Lower leg skin (tissue), 4 donors: ENCODE data around the gene BANF1. TPM values are rescaled to one million over a fixed set of nuclear protein-coding genes. Genes with fewer than 3 reads are reported as not detected.

ENCODE experiments used
- DNase-seq, 2 donors: peaks; one replicate each; pipeline ENCODE4 v3.0.0-alpha.2; 2019; ENCODE audit warnings: low spot score in 2 of 2
- H3K4me3 ChIP-seq: fragments of 200-600 bp; sonication (generic); 2 replicates; pipeline ENCODE4 v1.5.1; 2017; ENCODE audit warnings: mild to moderate bottlenecking, low read depth; ENCODE audit not compliant: poor library complexity, severe bottlenecking
- POLR2A ChIP-seq, 2 donors: fragments of 450-650 bp; IDR thresholded peaks; one replicate each; pipeline ENCODE4 v1.6.1; 2016 to 2017; ENCODE audit warnings: antibody characterized with exemption in 2 of 2, mild to moderate bottlenecking in 1 of 2, moderate library complexity in 1 of 2
- WGBS, 2 donors: methylation state at CpG; one replicate each; pipeline ENCODE4 v1.1.5; 2018; 5-methylcytosine and 5-hydroxymethylcytosine counted together
- intact Hi-C: fragments of 100-400 bp; cut with DNase I; formaldehyde crosslinking; loops from one replicate; pipeline ENCODE4 v1.15.0; 2023; ENCODE audit warnings: low total_unique reads
- total RNA-seq, 4 donors: library from RNA; depleted of rRNA; stranded (reverse); fragments of >200 nt; gene quantifications; one replicate each; pipeline ENCODE4 v1.1.0, GENCODE V29; 2016
- TF ChIP-seq, protein P1 (sequence below), 3 donors: fragments of 450-650 bp; IDR thresholded peaks; one replicate each; pipeline ENCODE4 v1.5.1; 2016; ENCODE audit warnings: antibody characterized with exemption in 3 of 3, mild to moderate bottlenecking in 3 of 3, moderate library complexity in 2 of 3

The BANF1 gene, protein sequence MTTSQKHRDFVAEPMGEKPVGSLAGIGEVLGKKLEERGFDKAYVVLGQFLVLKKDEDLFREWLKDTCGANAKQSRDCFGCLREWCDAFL
- total RNA-seq: 10 to 100 TPM; 29.3 to 41.0 (median 36.1) TPM

DNA sequence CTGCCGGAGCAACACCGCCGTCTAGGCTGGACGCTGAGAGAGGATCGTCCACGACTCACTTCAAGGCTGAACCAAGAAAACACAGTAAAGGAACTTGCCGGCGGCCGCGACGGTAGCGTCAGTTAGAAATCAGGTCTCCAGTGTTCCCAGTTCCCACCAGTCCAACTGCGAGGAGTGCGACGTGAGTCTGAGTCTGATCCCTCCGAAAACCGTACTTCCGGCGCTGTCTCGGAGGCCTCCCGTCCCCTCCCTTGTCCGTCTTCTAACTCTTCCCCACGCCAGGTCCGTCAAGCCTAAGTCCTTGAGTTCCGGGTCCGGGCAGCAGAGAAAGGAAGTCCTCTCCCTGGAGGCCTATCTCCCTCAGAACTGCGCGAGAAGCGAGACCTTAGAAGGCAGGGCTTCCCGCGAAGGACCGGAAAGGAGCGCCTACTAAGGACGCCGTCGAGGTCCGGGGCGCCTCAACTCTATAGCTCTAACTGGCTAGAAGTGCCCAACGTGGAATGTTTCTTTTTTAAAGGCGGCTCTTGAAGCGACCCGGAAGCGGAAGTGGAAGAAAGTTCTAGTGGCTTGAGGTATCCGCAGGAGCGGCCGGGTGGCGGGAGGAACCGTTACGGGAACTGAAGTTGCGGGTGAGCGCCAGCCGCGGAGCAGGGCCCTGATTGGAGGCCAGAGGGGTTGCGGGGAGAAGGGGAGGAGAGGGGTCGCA, at the start of gene BANF1, which contains the start of gene EIF1AD:
TSS of gene BANF1 (plus strand) at position 562 of the 706 bp plus-strand sequence. CDS start 748 bp downstream, outside the sequence.
TSS of gene EIF1AD (minus strand) at position 216 of the 706 bp plus-strand sequence. CDS start 1,768 bp downstream, outside the sequence.
- TF ChIP-seq, protein P1, sequence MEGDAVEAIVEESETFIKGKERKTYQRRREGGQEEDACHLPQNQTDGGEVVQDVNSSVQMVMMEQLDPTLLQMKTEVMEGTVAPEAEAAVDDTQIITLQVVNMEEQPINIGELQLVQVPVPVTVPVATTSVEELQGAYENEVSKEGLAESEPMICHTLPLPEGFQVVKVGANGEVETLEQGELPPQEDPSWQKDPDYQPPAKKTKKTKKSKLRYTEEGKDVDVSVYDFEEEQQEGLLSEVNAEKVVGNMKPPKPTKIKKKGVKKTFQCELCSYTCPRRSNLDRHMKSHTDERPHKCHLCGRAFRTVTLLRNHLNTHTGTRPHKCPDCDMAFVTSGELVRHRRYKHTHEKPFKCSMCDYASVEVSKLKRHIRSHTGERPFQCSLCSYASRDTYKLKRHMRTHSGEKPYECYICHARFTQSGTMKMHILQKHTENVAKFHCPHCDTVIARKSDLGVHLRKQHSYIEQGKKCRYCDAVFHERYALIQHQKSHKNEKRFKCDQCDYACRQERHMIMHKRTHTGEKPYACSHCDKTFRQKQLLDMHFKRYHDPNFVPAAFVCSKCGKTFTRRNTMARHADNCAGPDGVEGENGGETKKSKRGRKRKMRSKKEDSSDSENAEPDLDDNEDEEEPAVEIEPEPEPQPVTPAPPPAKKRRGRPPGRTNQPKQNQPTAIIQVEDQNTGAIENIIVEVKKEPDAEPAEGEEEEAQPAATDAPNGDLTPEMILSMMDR (IDR thresholded peaks at IDR 0.05): peak in 1 of 3 donors; percentile 11
- no peak for TF ChIP-seq POLR2A (IDR thresholded peaks at IDR 0.05)
- intact Hi-C loops: no loop called here
- DNase-seq: peak; percentile 93 to 98
- WGBS, 2 donors: 0% methylated on average over 55 of the region's 55 CpGs
- peak within 1 kb of the TSS; percentile 92 for H3K4me3 ChIP-seq

DNA sequence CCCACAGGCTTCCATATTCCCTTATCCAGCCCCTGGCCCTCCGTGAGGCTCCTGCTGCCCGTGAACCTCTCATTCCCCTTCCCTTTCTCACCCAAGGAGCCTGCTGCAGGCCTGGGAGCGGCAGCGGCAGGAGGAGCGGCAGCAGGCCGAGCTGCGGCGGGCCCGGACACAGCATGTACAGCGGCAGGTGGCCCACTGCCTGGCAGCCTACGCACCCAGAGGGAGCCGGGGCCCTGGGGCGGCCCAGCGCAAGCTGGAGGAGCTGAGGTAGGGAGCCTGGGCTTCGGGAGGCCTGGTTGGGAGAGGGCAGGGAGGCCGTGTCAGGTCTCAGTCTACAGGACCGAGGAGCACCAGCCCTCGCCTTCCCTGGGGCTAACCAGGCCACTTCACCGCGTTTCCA, 48.8 kb upstream of the BANF1 start:
- no peak for TF ChIP-seq POLR2A (IDR thresholded peaks at IDR 0.05)
- TF ChIP-seq, protein P1 (IDR thresholded peaks at IDR 0.05): no peak
- no peak for DNase-seq
- 83 to 86% methylated on average over 20 of the region's 20 CpGs for WGBS, 2 donors
- intact Hi-C loops: no loop called here
- H3K4me3 ChIP-seq: no peak overlapping the region

DNA sequence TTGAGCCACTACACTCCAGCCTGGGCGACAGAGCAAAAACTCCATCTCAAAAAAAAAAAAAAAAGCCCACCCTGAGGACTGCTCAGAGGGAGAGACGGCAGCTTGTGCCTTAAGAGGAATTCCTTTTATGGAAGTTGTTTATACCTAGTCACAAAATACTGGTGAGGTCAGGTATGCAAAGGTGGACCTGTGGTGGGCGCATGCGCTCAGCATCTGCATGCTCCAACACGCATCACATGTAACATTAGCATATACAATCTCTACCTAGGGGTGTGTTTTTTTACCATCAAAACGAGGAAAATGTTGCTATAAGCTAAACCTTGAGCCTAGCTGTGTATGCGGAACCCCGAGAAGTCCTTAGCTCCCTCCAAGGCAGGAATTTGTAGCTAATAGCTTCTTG, 47.5 kb upstream of the BANF1 start:
- no peak overlapping the region for H3K4me3 ChIP-seq
- DNase-seq: no peak
- WGBS, 2 donors: 49 to 53% methylated on average over 8 of the region's 8 CpGs
- intact Hi-C loops: no loop called here
- TF ChIP-seq POLR2A (IDR thresholded peaks at IDR 0.05): no peak
- TF ChIP-seq, protein P1 (IDR thresholded peaks at IDR 0.05): no peak

DNA sequence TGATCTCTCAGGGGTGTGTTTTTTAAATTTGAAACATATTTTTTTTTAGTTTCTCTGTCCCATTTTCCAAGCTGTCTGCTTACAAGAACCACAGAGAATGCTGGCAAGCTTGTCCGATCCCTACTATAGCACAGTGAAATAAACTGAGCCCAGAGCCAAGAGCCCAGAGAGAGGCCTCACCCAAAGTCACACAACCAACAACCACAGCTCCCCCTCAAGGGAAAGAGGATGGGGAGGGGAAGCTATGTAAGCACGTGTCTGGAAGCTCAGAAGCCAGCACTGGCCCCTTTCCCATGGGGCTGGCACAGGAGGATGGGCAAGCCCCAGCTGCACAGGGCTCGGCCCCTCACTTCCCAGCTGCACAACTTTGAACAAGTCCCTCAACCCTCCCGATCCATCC, 44.0 kb upstream of the BANF1 start:
- intact Hi-C loops: no loop called here
- no peak for DNase-seq
- TF ChIP-seq, protein P1 (IDR thresholded peaks at IDR 0.05): no peak
- TF ChIP-seq POLR2A (IDR thresholded peaks at IDR 0.05): no peak
- no peak overlapping the region for H3K4me3 ChIP-seq
- WGBS, 2 donors: 35% methylated on average over 4 of the region's 4 CpGs

DNA sequence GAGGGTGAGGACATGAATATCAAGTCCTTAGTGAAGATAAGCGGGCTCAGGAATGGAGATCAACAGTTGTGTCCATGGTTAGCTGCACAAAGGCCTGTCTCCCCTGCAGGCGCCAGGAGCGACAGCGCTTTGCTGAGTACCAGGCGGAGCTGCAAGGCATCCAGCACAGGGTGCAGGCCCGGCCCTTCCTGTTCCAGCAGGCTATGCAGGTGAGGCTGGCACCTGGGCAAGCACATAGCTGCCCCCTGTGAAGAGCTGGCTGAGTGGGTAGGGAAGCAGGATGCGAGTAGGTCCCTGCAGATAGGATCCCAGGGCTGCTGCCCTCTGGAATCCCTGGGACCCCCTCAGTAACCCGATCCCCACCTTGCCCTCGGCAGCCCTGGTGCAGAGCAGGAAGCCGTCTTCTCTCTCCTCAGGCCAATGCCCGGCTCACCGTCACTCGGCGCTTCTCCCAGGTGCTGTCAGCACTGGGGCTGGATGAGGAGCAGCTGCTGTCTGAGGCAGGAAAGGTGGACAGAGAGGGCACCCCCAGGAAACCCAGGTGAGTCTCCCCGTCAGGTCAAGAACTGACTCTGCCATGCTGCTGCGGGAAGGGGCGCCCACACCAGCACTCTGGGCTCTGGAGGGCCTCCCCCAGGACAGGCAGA, 43.4 kb upstream of the BANF1 start:
- WGBS, 2 donors: 68 to 71% methylated on average over 12 to 17 of the region's 17 CpGs
- intact Hi-C loops: no loop called here
- no peak for DNase-seq
- no peak overlapping the region for H3K4me3 ChIP-seq
- TF ChIP-seq, protein P1 (IDR thresholded peaks at IDR 0.05): no peak
- no peak for TF ChIP-seq POLR2A (IDR thresholded peaks at IDR 0.05)
